HT1080 (cell line): ENCODE data around the gene IFT22. TPM values are rescaled to one million over a fixed set of nuclear protein-coding genes. Genes with fewer than 3 reads are reported as not detected.
"Not testable (repeated sequence)": the region's sequence is repeated elsewhere in the genome, so short reads cannot be mapped to it uniquely, and the experiment has no call there.

Source experiments
- DNase-seq: peaks from one replicate; pipeline ENCODE4 v3.0.0-alpha.2; 2015; ENCODE audit warnings: low read depth
- small RNA-seq: library from RNA; depleted of rRNA; stranded (forward); fragments of <200 nt; gene quantifications from one replicate; pipeline ENCODE3, GENCODE V24; 2014
- total RNA-seq: library from RNA; depleted of rRNA; stranded (reverse); fragments of >200 nt; shearing (Covaris generic); gene quantifications from 2 replicates; pipeline ENCODE4 v1.2.3, GENCODE V29; 2014; rRNA removed

Gene IFT22
- total RNA-seq, 1 experiment from 2014 or later = 23.8 TPM

GRCh38 chr7:101278461-101279292 lies 42.9 kb downstream of the IFT22 start:
- DNase-seq = no peak

DNA sequence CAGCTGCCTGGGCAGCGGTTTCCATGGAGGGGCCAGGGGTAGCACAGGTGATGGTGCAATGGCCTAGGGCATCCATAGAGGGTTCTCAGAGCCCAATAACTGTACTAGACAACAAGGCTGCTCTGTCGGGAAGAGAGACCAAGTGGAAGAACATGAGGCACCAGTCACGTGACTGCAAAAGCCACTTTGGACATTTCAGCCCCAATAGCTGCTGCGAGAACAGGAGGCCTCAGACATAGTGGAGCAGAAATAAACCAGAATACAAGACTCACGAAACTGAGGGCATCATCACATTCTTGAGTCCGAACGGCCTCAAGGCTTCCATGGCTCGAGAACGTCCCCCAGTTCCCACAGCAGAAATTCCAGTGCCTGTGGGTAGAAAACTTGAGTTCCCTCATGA lies 44.5 kb downstream of the IFT22 start:
- DNase-seq = no peak

DNA sequence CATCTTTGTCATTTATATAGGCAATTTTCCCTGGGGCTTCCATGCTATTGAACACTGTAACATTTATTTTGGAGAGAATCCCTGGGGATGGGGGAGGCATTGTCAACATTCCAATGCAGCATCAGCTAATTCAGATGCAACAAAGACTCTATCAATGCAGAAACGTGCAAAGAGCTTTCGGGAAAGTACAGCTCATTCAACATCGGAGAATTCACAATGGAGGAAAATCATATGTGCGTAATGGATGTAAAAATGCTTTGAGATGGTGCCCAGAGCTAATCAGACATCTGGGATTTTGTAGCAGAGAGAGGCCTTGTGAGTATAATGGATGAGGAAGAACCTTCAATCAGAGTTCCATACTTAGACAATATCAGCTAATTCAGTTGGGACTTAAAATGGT lies 48.4 kb downstream of the IFT22 start:
- DNase-seq = no peak

DNA sequence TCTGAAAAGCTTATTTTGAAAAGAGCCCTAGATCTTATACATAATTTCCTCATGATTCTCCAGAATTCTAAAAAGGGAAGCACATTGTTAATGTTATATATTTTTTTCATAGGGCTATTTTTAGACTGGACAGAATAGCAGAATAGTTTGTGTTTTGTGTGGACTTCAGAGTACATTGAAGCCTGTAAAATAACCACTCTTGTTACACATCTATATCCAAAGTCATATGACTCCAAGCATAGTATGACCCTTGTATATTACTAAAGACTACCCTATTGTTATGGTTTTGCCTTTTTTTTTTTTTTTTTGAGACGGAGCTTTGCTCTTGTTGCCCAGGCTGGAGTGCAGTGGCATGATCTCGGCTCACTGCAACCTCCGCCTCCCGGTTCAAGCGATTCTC lies 50.6 kb downstream of the IFT22 start:
- no peak for DNase-seq

GRCh38 chr7:101269664-101270063 lies 51.9 kb downstream of the IFT22 start:
- DNase-seq = no peak

- DNase-seq = no peak
Measured at GRCh38 chr7:101265622-101266516, 55.7 kb downstream of the IFT22 start.

DNA sequence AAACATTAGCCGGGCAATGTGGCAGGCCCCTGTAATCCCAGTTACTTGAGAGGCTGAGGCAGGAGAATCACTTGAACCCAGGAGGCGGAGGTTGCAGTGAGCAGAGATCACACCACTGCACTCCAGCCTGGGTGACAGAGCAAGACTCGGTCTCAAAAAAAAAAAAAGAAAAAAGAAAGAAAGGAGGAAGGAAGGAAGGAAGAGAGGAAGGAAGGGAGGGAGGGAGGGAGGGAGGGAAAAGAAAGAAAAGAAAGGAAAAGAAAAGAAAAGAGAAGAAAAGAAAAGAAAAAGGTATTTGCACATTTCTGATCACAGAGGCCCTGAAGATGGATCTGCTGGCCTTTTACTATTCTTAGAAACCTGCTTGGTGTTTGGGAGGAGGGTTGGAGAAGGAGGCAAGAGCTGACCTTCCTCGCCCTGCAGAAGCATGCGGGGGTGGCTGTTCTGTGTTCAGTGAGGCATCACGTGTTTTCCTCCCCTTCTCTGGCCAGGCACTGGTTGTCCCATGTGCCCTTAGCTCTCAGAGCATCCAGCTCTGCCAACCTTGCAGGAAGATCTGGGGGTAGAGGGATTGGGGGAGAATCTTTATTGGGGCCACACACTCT lies 57.4 kb downstream of the IFT22 start:
- DNase-seq = not testable (repeated sequence)

Small RNA genes within 50 kb of the gene (small RNA-seq; reads per million reads assigned to genes)
- not detected for gene RNU6-1104P

Other genes with a start within 250 kb of the IFT22 start
- 10.8 and 11.4 TPM in 2 replicates for gene TRIM56, start 236.3 kb downstream of the IFT22 start, total RNA-seq
- 179 and 187 TPM in 2 replicates for gene SERPINE1, start 194.7 kb downstream of the IFT22 start, total RNA-seq
- 184 TPM in 2 replicates for gene AP1S1, start 167.3 kb downstream of the IFT22 start, total RNA-seq
- 29.8 and 45.2 TPM in 2 replicates for gene VGF, start 156.2 kb downstream of the IFT22 start, total RNA-seq
- not detected in 2 replicates for gene NAT16, start 141.5 kb downstream of the IFT22 start, total RNA-seq
- 0.21 TPM in 1 of 2 replicates, not detected in the other for gene MOGAT3, start 120.8 kb downstream of the IFT22 start, total RNA-seq
- gene PLOD3, start 104.2 kb downstream of the IFT22 start, total RNA-seq = 90.0 and 102 TPM in 2 replicates
- 148 and 157 TPM in 2 replicates for gene ZNHIT1, start 103.6 kb downstream of the IFT22 start, total RNA-seq
- gene CLDN15, start 84.0 kb downstream of the IFT22 start, total RNA-seq = 7.5 and 10.6 TPM in 2 replicates
- 137 and 211 TPM in 2 replicates for gene FIS1, start 76.7 kb downstream of the IFT22 start, total RNA-seq
- 0.02 TPM in 1 of 2 replicates, not detected in the other for gene COL26A1, start 41.1 kb upstream of the IFT22 start, total RNA-seq